SK-N-SH treated with all-trans-retinoic acid at 6 μM for 48 hours (cell line): Measurements from ENCODE around the gene CRYGS.
"Not testable (repeated sequence)": the region's sequence is repeated elsewhere in the genome, so short reads cannot be mapped to it uniquely, and the experiment has no call there.

Experiments
- ARNTL ChIP-seq: fragments of 450-650 bp; formaldehyde crosslinking; IDR thresholded peaks from 2 replicates; pipeline ENCODE4 v1.5.0; 2020; ENCODE audit warnings: low read depth, mild to moderate bottlenecking, moderate library complexity, borderline replicate concordance
- BACH2 ChIP-seq: fragments of 250-450 bp; sonication (Bioruptor Pico); IDR thresholded peaks from 2 replicates; pipeline ENCODE4 v1.9.0; 2021; ENCODE audit warnings: mild to moderate bottlenecking, borderline replicate concordance
- CSRNP3 ChIP-seq: fragments of 250-450 bp; sonication (Bioruptor Pico); IDR thresholded peaks from 2 replicates; pipeline ENCODE4 v1.5.1; 2021; ENCODE audit warnings: mild to moderate bottlenecking, moderate library complexity
- ESRRG ChIP-seq: fragments of 250-450 bp; sonication (Bioruptor Pico); IDR thresholded peaks from 2 replicates; pipeline ENCODE4 v1.6.1; 2021; ENCODE audit warnings: mild to moderate bottlenecking
- RARB ChIP-seq: fragments of 250-450 bp; sonication (Bioruptor Pico); IDR thresholded peaks from 2 replicates; pipeline ENCODE4 v1.8.0; 2021; ENCODE audit warnings: mild to moderate bottlenecking, moderate library complexity
- SNAI2 ChIP-seq: fragments of 250-450 bp; sonication (Bioruptor Pico); IDR thresholded peaks from 2 replicates; pipeline ENCODE4 v1.5.0; 2020; ENCODE audit warnings: mild to moderate bottlenecking, moderate library complexity
- TCF4 ChIP-seq: fragments of 250-450 bp; sonication (Bioruptor Pico); IDR thresholded peaks from 2 replicates; pipeline ENCODE4 v1.8.0; 2021; ENCODE audit warnings: mild to moderate bottlenecking, moderate library complexity, borderline replicate concordance
- TSHZ2 ChIP-seq: fragments of 250-450 bp; sonication (Bioruptor Pico); IDR thresholded peaks from 2 replicates; pipeline ENCODE4 v1.5.0; 2020; ENCODE audit warnings: mild to moderate bottlenecking, moderate library complexity
- ZC3H10 ChIP-seq: fragments of 250-450 bp; sonication (Bioruptor Pico); IDR thresholded peaks from 2 replicates; pipeline ENCODE4 v1.5.1; 2021; ENCODE audit warnings: mild to moderate bottlenecking, moderate library complexity
- ZFP3 ChIP-seq: fragments of 250-450 bp; sonication (Bioruptor Pico); IDR thresholded peaks from 2 replicates; pipeline ENCODE4 v1.5.0; 2020; ENCODE audit warnings: mild to moderate bottlenecking, moderate library complexity
- ZFP30 ChIP-seq: fragments of 450-650 bp; formaldehyde crosslinking; IDR thresholded peaks from 2 replicates; pipeline ENCODE4 v1.5.0; 2022; ENCODE audit warnings: mild to moderate bottlenecking, moderate library complexity
- ZNF565 ChIP-seq: fragments of 450-650 bp; formaldehyde crosslinking; conservative IDR thresholded peaks from 2 replicates; pipeline ENCODE4 v1.5.0; 2020; ENCODE audit warnings: low read depth, mild to moderate bottlenecking, moderate library complexity
- TF ChIP-seq, protein P1 (sequence below): fragments of 250-450 bp; sonication (Bioruptor Pico); IDR thresholded peaks from 2 replicates; pipeline ENCODE4 v1.8.0; 2020; ENCODE audit warnings: mild to moderate bottlenecking, moderate library complexity, borderline replicate concordance

DNA sequence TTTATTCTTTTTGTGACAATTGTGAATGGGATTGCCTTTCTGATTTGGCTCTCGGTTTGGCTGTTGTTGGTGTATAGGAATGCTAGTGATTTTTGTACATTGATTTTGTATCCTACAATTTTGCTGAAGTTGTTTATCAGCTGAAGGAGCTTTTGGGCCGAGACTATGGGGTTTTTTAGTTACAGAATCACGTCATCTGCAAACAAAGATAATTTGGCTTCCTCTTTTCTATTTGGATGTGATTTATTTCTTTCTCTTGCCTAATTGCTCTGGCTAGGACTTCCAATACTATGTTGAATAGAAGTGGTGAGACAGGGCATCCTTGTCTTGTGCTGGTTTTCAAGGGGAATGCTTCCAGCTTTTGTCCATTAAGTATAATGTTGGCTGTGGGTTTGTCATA, 44.2 kb downstream of the CRYGS start:
- not testable (repeated sequence) for TF ChIP-seq ESRRG (CRISPR knock-in tag); BACH2; TSHZ2 (CRISPR knock-in tag); ZC3H10; ZFP30 (CRISPR knock-in tag); ZNF565 (CRISPR knock-in tag); ARNTL (CRISPR knock-in tag); CSRNP3 (CRISPR knock-in tag); RARB (CRISPR knock-in tag); SNAI2 (CRISPR knock-in tag); TCF4 (CRISPR knock-in tag); ZFP3 (CRISPR knock-in tag)
- TF ChIP-seq, protein P1, sequence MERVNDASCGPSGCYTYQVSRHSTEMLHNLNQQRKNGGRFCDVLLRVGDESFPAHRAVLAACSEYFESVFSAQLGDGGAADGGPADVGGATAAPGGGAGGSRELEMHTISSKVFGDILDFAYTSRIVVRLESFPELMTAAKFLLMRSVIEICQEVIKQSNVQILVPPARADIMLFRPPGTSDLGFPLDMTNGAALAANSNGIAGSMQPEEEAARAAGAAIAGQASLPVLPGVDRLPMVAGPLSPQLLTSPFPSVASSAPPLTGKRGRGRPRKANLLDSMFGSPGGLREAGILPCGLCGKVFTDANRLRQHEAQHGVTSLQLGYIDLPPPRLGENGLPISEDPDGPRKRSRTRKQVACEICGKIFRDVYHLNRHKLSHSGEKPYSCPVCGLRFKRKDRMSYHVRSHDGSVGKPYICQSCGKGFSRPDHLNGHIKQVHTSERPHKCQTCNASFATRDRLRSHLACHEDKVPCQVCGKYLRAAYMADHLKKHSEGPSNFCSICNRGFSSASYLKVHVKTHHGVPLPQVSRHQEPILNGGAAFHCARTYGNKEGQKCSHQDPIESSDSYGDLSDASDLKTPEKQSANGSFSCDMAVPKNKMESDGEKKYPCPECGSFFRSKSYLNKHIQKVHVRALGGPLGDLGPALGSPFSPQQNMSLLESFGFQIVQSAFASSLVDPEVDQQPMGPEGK = not testable (repeated sequence)
